Activated CD4-positive, alpha-beta T cell treated with anti-CD3 and anti-CD28 coated beads, Interleukin-2, amount 10 ng/mL, durations not matched to agents 24 days and 14 days (primary cell): Measurements from ENCODE around the gene USF1. TPM values are rescaled to one million over a fixed set of nuclear protein-coding genes. Genes with fewer than 3 reads are reported as not detected.
A peak's percentile ranks its signal among the peaks of the same experiment; 100 is the strongest.
"Not testable (repeated sequence)": the region's sequence is repeated elsewhere in the genome, so short reads cannot be mapped to it uniquely, and the experiment has no call there.

ENCODE experiments used
- DNase-seq: peaks from one replicate; pipeline ENCODE4 v3.0.0; 2022
- H3K27ac Mint-ChIP-seq: one replicate; pipeline ENCODE4 v1.8.0; 2022; ENCODE audit warnings: mild to moderate bottlenecking, mixed read lengths
- H3K27me3 Mint-ChIP-seq: one replicate; pipeline ENCODE4 v1.8.0; 2022; ENCODE audit warnings: mixed read lengths
- H3K36me3 Mint-ChIP-seq: one replicate; pipeline ENCODE4 v1.8.0; 2022; ENCODE audit warnings: low read depth, mild to moderate bottlenecking, mixed read lengths
- H3K4me1 Mint-ChIP-seq: one replicate; pipeline ENCODE4 v1.8.0; 2021; ENCODE audit warnings: mixed read lengths
- H3K4me3 Mint-ChIP-seq: one replicate; pipeline ENCODE4 v1.8.0; 2022; ENCODE audit warnings: mild to moderate bottlenecking, moderate library complexity, mixed read lengths
- H3K9me3 Mint-ChIP-seq: one replicate; pipeline ENCODE4 v1.8.0; 2021; ENCODE audit warnings: mixed read lengths
- intact Hi-C: fragments of 100-400 bp; cut with micrococcal nuclease; formaldehyde crosslinking; loops from one replicate; pipeline ENCODE4 v1.15.1; 2023
- total RNA-seq: library from RNA; stranded (reverse); gene quantifications from 2 replicates; pipeline ENCODE4 v1.2.3, GENCODE V29; 2022

Gene USF1
- total RNA-seq, 1 donor from 2014 or later: 46.5 TPM

DNA sequence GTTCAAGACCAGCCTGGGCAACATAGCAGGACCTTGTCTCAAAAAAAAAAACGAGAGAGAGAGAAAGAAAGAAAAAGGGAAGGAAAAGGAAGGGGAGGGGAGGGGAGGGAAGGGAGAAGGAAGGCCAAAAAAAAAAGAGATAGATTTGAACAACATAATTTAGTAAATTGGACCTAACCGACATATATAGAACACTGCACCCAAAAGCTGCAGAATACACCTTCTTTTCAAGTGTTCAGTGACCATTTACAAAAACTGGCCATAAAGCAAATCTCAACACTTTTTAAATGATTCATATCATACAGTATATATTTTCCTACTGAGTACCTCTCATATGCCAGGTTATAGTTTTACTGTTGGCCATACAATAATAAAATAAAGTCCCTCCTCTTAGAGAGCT is 13.9 kb downstream of the USF1 start:
- no peak for DNase-seq
- Mint-ChIP-seq H3K4me3 (no peak overlapping the region), H3K27me3 (no peaks in the 10 kb centered on the region), H3K9me3 (peaks cover 4% of the 10 kb centered on the region), H3K4me1 (peaks cover 16% of the 10 kb centered on the region), H3K27ac (no peak overlapping the region), H3K36me3 (peaks cover 16% of the 10 kb centered on the region)
- intact Hi-C loops: no loop called here

- intact Hi-C loops, H3K4me3 Mint-ChIP-seq: not testable (repeated sequence)
- H3K4me1 Mint-ChIP-seq: peaks cover 19% of the 10 kb centered on the region
These were observed 16.3 kb downstream of the USF1 start for GRCh38 chr1:161029466-161029865.

GRCh38 chr1:161026954-161027353 is 18.8 kb downstream of the USF1 start:
- DNase-seq, H3K9me3 Mint-ChIP-seq, intact Hi-C loops, H3K27me3 Mint-ChIP-seq, H3K4me3 Mint-ChIP-seq, H3K4me1 Mint-ChIP-seq: not testable (repeated sequence)
- Mint-ChIP-seq H3K27ac (peak overlapping the region; percentile 2), H3K36me3 (peaks cover 16% of the 10 kb centered on the region)

More at GRCh38 chr1:161029466-161029865, 16.3 kb downstream of the USF1 start:
- DNase-seq, H3K27ac Mint-ChIP-seq, H3K9me3 Mint-ChIP-seq, H3K27me3 Mint-ChIP-seq: not testable (repeated sequence)
- peaks cover 21% of the 10 kb centered on the region for H3K36me3 Mint-ChIP-seq

- peak overlapping the region; percentile 52 for H3K27ac Mint-ChIP-seq
- not testable (repeated sequence) for H3K9me3 Mint-ChIP-seq, H3K27me3 Mint-ChIP-seq
- peak overlapping the region; percentile 40 for H3K4me3 Mint-ChIP-seq
- peaks cover 10% of the 10 kb centered on the region for H3K36me3 Mint-ChIP-seq
- DNase-seq: peak; percentile 53
- H3K4me1 Mint-ChIP-seq: peaks cover 40% of the 10 kb centered on the region
- intact Hi-C loops: loop anchor here (1.0 kb wide), 1 partner anchor 46 kb away; no protein-coding TSS in a partner anchor
These were observed 23.3 kb downstream of the USF1 start for GRCh38 chr1:161022432-161022831.

GRCh38 chr1:161021970-161022353 is 23.8 kb downstream of the USF1 start:
- peak overlapping the region; percentile 94 for H3K4me3 Mint-ChIP-seq
- H3K27me3 Mint-ChIP-seq: no peaks in the 10 kb centered on the region
- H3K36me3 Mint-ChIP-seq: peaks cover 7% of the 10 kb centered on the region
- H3K9me3 Mint-ChIP-seq: peaks cover 3% of the 10 kb centered on the region
- peak overlapping the region; percentile 86 for H3K27ac Mint-ChIP-seq
- DNase-seq: no peak
- intact Hi-C loops: loop anchor here (1.0 to 2.0 kb wide), 3 partner anchors 9 to 46 kb away; partner anchors contain the start of gene TSTD1
- peaks cover 38% of the 10 kb centered on the region for H3K4me1 Mint-ChIP-seq

- Mint-ChIP-seq H3K27me3 (no peaks in the 10 kb centered on the region), H3K4me3 (peak overlapping the region; percentile 94), H3K36me3 (peaks cover 5% of the 10 kb centered on the region), H3K9me3 (no peaks in the 10 kb centered on the region), H3K4me1 (peaks cover 38% of the 10 kb centered on the region), H3K27ac (peak overlapping the region; percentile 86)
- intact Hi-C loops: loop anchor here (1.0 to 2.0 kb wide), 2 partner anchors 8 to 17 kb away; partner anchors contain the start of gene TSTD1
- peak; percentile 94 for DNase-seq
These were observed 24.4 kb downstream of the USF1 start for GRCh38 chr1:161021165-161021969.

DNA sequence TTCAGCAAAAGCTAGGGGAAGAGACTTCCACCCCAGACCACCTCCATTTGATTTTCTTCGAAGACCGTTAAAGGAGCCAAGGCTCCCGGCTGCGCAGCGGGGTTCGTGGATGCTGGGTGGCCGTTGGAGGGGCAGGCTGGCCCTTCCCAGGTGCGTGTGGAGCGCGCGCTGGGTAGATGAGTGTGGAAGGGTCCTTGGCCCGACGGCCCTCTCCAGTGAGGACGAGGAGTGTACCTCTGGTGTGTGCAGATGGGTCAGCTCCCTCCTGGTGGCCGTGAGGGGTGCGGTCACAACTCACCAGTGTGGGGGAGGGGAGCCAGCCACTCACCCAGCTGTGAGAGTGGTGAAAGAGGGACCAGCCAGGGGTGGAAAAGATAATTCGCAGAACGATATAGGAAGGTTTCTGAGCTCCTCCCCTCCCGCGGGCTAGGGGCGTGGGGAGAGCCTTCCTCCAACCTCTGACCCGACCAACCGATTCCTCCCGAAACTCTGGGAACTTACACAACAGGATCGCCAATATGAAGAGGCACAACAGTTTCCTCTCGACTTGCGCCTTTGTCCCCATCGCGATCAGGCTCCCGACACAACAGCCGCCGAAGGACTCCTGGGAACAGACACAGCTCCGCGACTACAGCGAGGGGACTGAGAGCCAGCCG is 25.1 kb downstream of the USF1 start, which contains the start of gene F11R:
Gene F11R, minus strand, starts transcription at position 644 of the 656 bp plus-strand sequence. Its CDS starts 79 bp downstream, at position 565.
- peak within 1 kb of the TSS; percentile 86 for H3K27ac Mint-ChIP-seq

GRCh38 chr1:161019751-161020495 is 25.9 kb downstream of the USF1 start:
- intact Hi-C loops: loop anchor here (2.0 kb wide), 1 partner anchor 19 kb away; the partner anchor contains the start of gene TSTD1
- Mint-ChIP-seq H3K9me3 (no peaks in the 10 kb centered on the region), H3K27me3 (no peaks in the 10 kb centered on the region), H3K27ac (peak overlapping the region; percentile 86), H3K4me1 (peaks cover 36% of the 10 kb centered on the region), H3K36me3 (peaks cover 2% of the 10 kb centered on the region), H3K4me3 (peak overlapping the region; percentile 94)
- DNase-seq: peak; percentile 63

More for the DNA sequence above, 25.1 kb downstream of the USF1 start, which contains the start of gene F11R:
- H3K4me3 Mint-ChIP-seq: peak within 1 kb of the TSS; percentile 94
- intact Hi-C loops: loop anchor here (1.0 to 2.0 kb wide), 2 partner anchors 7 to 18 kb away; partner anchors contain the start of gene TSTD1
- H3K4me1 Mint-ChIP-seq: peaks cover 38% of the 10 kb centered on the region
- DNase-seq: peak; percentile 82
- no peaks in the 10 kb centered on the region for H3K27me3 Mint-ChIP-seq
- peaks cover 5% of the 10 kb centered on the region for H3K36me3 Mint-ChIP-seq
- H3K9me3 Mint-ChIP-seq: no peaks in the 10 kb centered on the region

DNA sequence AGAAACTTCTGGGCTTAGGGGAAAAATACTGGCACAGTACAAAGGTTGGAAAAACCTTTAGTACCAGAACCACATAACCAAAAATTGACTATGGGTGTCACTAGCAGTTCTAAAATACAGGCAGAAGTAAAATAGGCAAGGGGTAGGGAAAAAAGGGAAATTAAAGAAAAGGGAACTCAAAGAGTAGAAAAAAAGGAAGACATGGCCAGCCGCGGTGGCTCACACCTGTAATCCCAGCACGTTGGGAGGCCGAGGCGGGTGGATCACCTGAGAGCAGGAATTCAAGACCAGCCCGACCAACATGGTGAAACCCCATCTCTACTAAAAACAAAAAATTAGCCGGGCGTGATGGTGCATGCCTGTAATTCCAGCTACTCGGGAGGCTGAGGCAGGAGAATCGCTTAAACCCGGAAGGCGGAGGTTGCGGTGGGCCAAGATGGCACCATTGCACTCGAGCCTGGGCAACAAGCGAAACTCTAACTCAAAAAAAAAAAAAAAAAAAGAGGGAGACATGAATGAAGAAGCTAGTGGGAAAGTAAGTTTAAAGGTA is 26.6 kb downstream of the USF1 start:
- H3K27me3 Mint-ChIP-seq, H3K27ac Mint-ChIP-seq: not testable (repeated sequence)
- peaks cover 36% of the 10 kb centered on the region for H3K4me1 Mint-ChIP-seq

DNA sequence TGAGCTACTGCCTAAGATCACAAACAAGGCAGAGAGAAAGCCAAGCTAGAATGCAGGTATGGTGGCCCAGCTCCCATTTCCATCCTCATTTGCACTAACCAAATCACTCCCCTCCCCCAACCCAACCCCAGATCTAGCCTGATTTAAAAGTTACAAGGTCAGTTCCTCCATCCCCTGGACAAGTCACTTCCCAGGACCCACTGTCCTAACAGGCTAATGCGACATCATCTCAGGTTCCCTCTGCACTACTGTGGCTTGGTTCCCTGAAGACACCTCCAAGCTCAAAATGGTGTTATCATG is 27.2 kb downstream of the USF1 start:
- Mint-ChIP-seq H3K36me3 (peaks cover 2% of the 10 kb centered on the region), H3K4me3 (no peak overlapping the region), H3K27ac (no peak overlapping the region), H3K4me1 (peaks cover 42% of the 10 kb centered on the region), H3K27me3 (no peaks in the 10 kb centered on the region), H3K9me3 (no peaks in the 10 kb centered on the region)
- DNase-seq: no peak
- intact Hi-C loops: no loop called here

More for the DNA sequence above, 26.6 kb downstream of the USF1 start:
- intact Hi-C loops, H3K36me3 Mint-ChIP-seq, H3K9me3 Mint-ChIP-seq, DNase-seq: not testable (repeated sequence)
- H3K4me3 Mint-ChIP-seq: peak overlapping the region; percentile 66

- Mint-ChIP-seq H3K9me3 (no peaks in the 10 kb centered on the region), H3K27ac (no peak overlapping the region), H3K4me3 (no peak overlapping the region), H3K27me3 (no peaks in the 10 kb centered on the region), H3K36me3 (peaks cover 2% of the 10 kb centered on the region), H3K4me1 (peaks cover 48% of the 10 kb centered on the region)
- intact Hi-C loops: no loop called here
- no peak for DNase-seq
These were observed 27.8 kb downstream of the USF1 start for GRCh38 chr1:161017756-161018630.

DNA sequence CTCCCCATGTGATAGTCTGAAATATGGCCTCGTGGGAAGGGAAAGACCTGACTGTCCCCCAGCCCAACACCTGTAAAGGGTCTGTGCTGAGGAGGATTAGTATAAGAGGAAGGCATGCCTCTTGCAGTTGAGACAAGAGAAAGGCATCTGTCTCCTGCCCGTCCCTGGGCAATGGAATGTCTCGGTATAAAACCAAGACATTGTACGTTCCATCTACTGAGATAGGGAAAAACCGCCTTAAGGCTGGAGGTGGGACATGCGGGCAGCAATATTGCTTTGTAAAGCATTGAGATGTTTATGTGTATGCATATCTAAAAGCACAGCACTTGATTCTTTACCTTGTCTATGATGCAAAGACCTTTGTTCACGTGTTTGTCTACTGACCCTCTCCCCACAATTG is 28.6 kb downstream of the USF1 start:
- DNase-seq, H3K9me3 Mint-ChIP-seq, H3K4me3 Mint-ChIP-seq, H3K36me3 Mint-ChIP-seq, H3K27me3 Mint-ChIP-seq, intact Hi-C loops, H3K27ac Mint-ChIP-seq: not testable (repeated sequence)
- H3K4me1 Mint-ChIP-seq: peaks cover 50% of the 10 kb centered on the region
